GM10266 (cell line): Measurements from ENCODE around the gene GMPS.

Source experiments
- DNase-seq: peaks from one replicate; pipeline ENCODE4 v3.0.0; 2012; ENCODE audit errors: extremely low spot score
- CTCF ChIP-seq: IDR thresholded peaks from 2 replicates; pipeline ENCODE4 v1.5.1; 2012; ENCODE audit warnings: mild to moderate bottlenecking, low read depth; ENCODE audit not compliant: control insufficient read depth, insufficient read depth; ENCODE audit errors: missing control alignments

Gene GMPS

DNA sequence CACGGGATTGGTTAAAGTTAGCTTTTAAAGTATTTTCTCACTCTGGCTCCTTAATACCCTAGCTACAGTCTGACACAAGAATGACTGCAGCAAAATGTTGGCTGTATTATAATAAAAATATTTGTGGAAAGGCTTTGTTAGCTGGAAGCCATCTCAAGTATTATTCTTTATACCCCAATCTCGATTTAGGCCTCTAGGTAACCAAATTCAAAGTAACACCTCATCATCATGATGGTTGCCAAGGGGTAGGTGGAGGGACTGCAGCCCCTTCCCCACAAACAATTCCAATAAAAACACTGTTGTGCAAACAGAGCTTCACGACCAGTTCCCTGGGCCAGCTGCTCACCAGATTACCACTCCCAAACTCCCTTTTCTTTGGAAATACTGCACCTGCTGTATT, 759 bp upstream of the GMPS start:
- no peak for DNase-seq

DNA sequence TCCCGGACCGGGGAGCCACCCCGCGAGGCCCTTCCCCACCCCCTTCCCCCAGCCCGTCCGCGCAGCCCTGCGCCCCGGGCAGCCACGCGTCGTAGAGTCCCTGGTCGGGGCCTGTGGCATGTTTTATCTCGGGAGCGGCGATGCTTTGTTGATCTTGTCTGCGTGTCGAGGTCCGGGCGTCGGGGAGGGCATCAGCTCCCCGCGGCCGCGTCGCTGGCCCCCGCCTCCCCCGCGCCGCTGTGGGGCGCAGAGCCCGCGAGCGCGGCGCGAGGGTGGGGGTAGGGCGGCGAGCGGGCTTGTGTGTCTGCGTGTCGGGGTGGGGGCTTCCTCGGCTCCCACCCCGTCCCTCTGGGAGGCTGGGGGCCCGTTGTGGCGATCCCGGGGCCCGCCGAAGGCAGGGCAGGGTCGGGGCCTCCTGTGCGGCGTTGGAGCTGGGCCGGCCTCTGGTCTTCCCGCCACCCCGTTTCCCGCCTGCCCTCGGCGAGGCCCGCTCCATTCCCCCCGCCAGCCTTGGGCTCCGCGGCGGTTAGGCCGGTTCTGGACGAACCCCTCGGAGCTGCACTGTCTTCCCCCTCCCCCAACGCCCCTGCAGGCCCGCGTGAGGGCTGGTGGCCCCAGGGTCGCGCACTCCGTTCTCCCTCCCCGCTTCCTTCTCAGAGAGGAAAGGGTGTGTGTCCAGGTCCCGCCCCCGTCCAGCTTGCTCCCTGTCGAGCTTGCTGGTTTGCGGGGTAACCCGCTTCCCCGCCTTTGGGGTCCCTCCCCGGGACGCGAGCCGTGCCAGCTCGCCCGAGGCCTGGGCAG, 695 bp downstream of the GMPS start:
- no peak for TF ChIP-seq CTCF
- peak; percentile 55 for DNase-seq

More for the DNA sequence above, 759 bp upstream of the GMPS start:
- TF ChIP-seq CTCF, result no peak

DNA sequence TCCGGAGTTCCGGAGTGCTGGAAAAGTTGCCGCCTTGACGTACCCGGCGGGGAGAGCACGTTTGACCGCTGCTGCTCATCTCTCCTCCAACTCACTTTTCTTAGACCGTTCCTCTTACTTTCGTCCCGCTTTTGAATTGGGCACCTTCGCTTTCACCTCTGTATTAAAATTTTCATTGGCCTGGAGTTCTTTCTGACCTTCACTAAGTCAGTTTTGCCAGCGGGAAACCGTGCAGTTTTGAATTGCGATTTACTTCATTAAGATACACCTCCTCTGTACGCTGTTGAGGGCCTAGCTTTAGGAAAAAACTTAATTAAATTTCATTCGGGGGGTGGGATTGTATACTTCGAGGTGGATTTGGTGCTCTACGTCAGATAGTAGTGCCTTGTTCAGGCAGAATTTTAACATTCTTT, 1.3 kb downstream of the GMPS start:
- TF ChIP-seq CTCF, result no peak
- DNase-seq, result no peak

- DNase-seq, result no peak
- TF ChIP-seq CTCF, result no peak
These were observed 2.6 kb downstream of the GMPS start for GRCh38 chr3:155872904-155873646.

GRCh38 chr3:155876037-155876436, 5.6 kb downstream of the GMPS start:
- DNase-seq, result no peak
- no peak for TF ChIP-seq CTCF

DNA sequence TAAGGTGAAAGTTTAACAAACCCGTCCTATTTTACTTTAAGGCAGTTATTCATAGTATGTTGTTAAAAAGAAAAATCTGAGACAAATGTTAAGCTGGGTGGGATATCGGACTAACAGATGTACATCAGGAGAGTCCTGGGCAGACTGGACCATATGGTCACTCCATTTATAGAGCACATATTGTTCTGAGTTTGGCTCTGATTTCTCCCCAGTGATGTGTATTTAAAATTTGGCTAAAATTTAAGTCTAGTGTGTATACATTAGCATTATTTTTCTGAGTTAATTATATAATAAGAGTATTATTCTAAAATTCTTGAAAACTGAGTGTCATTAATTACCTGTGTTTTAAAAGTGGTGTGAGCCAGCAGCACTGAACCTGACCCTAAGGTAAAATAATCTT, 6.1 kb downstream of the GMPS start:
- no peak for TF ChIP-seq CTCF
- DNase-seq, result no peak

GRCh38 chr3:155880286-155880685, 9.8 kb downstream of the GMPS start:
- DNase-seq, result no peak
- TF ChIP-seq CTCF, result no peak
